GM19035 (cell line): Measurements from ENCODE around the gene PPP1R15A.
"Not testable (repeated sequence)": the region's sequence is repeated elsewhere in the genome, so short reads cannot be mapped to it uniquely, and the experiment has no call there.

Source experiments
- ATAC-seq: cut with Tn5 transposase; IDR thresholded peaks from one replicate; pipeline ENCODE4 v1.9.1; 2021; ENCODE audit not compliant: unreplicated experiment

PPP1R15A gene

GRCh38 chr19:48858984-48859710, 13.1 kb upstream of the PPP1R15A start:
- ATAC-seq = no peak

DNA sequence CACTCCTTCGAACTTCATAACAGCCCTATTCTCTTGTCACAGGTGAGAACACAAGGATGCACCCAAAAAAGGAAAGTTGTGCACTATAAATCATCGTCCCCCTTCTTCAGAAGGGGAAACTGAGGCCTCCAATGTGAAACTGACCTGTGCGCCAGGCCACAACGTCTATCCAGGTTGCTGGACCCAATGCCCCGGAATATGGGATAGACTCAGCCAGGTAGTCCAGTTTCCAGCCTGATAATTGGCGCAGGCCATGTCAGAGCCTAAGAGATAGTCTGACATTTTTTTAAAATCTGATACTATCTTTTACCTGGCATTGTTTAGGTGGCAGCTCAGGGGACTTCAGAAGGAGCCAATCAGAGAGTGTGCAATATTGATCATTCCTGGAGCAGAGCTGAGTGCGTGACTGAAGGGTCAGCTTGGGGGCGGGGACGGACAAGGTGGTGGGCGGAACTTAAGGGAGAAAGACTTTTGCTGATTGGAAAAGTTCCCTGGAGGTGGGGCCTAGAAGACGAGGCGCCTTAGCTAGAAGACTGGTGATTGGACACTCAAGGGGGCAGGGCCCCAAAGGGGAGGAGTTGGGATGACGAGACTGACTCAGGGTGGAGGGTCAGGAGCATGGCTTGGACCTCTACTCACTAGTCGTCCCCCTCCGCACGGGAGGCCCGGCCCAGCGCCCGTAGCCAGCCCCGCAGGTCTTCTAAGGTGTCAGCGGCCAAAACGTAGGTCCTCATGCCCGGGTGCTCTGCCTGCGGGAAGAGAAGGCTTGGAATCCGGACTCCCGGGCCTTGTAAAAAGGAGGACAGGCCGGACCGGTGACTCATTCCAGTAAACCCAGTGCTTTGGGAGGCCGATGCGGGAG, 12.3 kb upstream of the PPP1R15A start:
- no peak for ATAC-seq

- no peak for ATAC-seq
Measured at GRCh38 chr19:48861313-48861712, 10.9 kb upstream of the PPP1R15A start.

- no peak for ATAC-seq
Measured at GRCh38 chr19:48862827-48863226, 9.4 kb upstream of the PPP1R15A start.

DNA sequence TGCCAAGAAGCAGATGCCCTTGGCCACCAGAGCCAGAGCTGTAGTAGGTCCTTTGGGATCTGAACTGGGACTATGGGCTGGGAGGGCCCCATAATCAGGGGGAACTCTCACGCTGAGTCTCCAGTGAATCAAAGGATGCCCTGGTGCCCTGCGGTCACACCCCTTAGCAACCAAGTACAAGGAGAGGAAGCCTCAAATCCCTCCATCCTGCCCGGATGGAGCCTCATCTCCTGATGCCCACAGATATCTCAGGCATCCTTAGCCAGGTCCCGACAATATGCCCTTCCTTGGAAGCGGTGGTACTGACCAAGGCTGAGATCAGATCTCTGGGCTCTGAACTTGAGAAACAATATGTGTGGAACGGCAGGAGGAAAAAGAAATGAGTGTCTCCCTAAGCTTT, 5.5 kb upstream of the PPP1R15A start:
- no peak for ATAC-seq

- no peak for ATAC-seq
Measured at GRCh38 chr19:48867123-48867745, 5.0 kb upstream of the PPP1R15A start.

- ATAC-seq = no peak
Measured at GRCh38 chr19:48867746-48868113, 4.5 kb upstream of the PPP1R15A start.

GRCh38 chr19:48868114-48868886, 3.9 kb upstream of the PPP1R15A start, which contains the start of gene PLEKHA4:
PLEKHA4 (minus strand) TSS chr19:48868617; CDS start chr19:48867620, 997 bp downstream.
- ATAC-seq = no peak

- no peak for ATAC-seq
Measured at GRCh38 chr19:48870048-48870447, 2.2 kb upstream of the PPP1R15A start.

DNA sequence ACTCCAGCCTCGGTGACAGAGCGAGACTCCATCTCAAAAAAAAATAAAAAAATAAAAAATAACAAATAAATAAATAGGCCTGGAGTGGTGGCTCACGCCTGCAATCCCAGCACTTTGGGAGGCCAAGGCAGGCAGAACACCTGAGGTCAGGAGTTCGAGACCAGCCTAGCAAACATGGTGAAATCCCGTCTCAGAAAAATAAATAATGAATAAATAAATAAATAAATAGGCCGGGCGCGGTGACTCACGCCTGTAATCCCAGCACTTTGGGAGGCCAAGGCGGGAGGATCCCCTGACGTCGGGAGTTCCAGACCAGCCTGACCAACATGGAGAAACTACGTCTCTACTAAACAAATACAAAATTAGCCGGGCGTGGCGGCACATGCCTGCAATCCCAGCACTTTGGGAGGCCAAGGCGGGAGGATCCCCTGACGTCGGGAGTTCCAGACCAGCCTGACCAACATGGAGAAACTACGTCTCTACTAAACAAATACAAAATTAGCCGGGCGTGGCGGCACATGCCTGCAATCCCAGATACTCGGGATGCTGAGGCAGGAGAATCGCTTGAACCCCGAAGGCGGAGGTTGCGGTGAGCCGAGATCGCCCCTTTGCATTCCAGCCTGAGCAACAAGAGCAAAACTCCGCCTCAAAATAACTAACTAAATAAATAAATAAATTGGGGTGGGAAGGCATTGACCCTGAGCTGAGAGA, 595 bp upstream of the PPP1R15A start:
- not testable (repeated sequence) for ATAC-seq

DNA sequence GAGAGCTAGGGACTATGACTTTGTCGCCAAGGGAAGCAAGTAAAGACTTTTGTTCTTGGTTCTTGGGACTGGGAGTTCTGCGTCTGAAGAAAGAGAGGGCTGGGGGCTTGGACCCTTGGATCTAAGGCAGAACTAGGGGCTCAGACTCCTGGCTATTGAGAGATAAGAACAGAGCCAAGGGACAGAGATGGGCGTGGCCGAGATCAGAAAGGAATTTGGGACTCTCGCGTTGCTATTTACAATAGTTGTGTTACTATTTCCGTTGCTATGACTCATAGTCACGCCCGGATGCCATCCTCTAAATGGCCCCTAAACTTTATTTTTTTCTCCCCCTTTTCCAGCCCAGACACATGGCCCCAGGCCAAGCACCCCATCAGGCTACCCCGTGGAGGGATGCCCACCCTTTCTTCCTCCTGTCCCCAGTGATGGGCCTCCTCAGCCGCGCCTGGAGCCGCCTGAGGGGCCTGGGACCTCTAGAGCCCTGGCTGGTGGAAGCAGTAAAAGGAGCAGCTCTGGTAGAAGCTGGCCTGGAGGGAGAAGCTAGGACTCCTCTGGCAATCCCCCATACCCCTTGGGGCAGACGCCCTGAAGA, 759 bp downstream of the PPP1R15A start:
- ATAC-seq = no peak

GRCh38 chr19:48873476-48874302, 1.5 kb downstream of the PPP1R15A start:
- no peak for ATAC-seq

- no peak for ATAC-seq
Measured at GRCh38 chr19:48874303-48875135, 2.3 kb downstream of the PPP1R15A start.

GRCh38 chr19:48876043-48876981, 4.1 kb downstream of the PPP1R15A start:
- not testable (repeated sequence) for ATAC-seq

GRCh38 chr19:48877855-48878195, 5.6 kb downstream of the PPP1R15A start:
- ATAC-seq = no peak

GRCh38 chr19:48878196-48879024, 6.2 kb downstream of the PPP1R15A start:
- ATAC-seq = no peak
